Ishikawa (cell line): ENCODE measurements around the gene NGB.

ENCODE experiments used
- CEBPB ChIP-seq: IDR thresholded peaks from 2 replicates; pipeline ENCODE4 v1.6.1; 2012
- CREB1 ChIP-seq: IDR thresholded peaks from 2 replicates; pipeline ENCODE4 v1.6.1; 2012; ENCODE audit warnings: low read depth
- EGR1 ChIP-seq: IDR thresholded peaks from 2 replicates; pipeline ENCODE4 v1.6.1; 2012
- EP300 ChIP-seq: IDR thresholded peaks from 2 replicates; pipeline ENCODE4 v1.6.1; 2012; ENCODE audit warnings: borderline replicate concordance
- FOXM1 ChIP-seq: IDR thresholded peaks from 2 replicates; pipeline ENCODE4 v1.6.1; 2012; ENCODE audit warnings: low read depth, borderline replicate concordance
- MAX ChIP-seq: IDR thresholded peaks from 2 replicates; pipeline ENCODE4 v1.6.1; 2012
- NFIC ChIP-seq: IDR thresholded peaks from 2 replicates; pipeline ENCODE4 v1.6.1; 2012
- RAD21 ChIP-seq: IDR thresholded peaks from 2 replicates; pipeline ENCODE4 v1.6.1; 2012; ENCODE audit warnings: low read depth
- TAF1 ChIP-seq: IDR thresholded peaks from 2 replicates; pipeline ENCODE4 v1.6.1; 2012; ENCODE audit warnings: low read depth, mild to moderate bottlenecking
- TCF12 ChIP-seq: IDR thresholded peaks from 2 replicates; pipeline ENCODE4 v1.6.1; 2012; ENCODE audit warnings: low read depth
- TEAD4 ChIP-seq: IDR thresholded peaks from 2 replicates; pipeline ENCODE4 v1.6.1; 2012
- YY1 ChIP-seq: IDR thresholded peaks from 2 replicates; pipeline ENCODE4 v1.6.1; 2012; ENCODE audit warnings: low read depth
- ZBTB7A ChIP-seq: IDR thresholded peaks from 2 replicates; pipeline ENCODE4 v1.6.1; 2012; ENCODE audit warnings: low read depth
- TF ChIP-seq, protein P1 (sequence below): IDR thresholded peaks from 2 replicates; pipeline ENCODE4 v1.6.1; 2012; ENCODE audit warnings: low read depth, mild to moderate bottlenecking
- TF ChIP-seq, protein P2 (sequence below): IDR thresholded peaks from 2 replicates; pipeline ENCODE4 v1.6.1; 2012

The NGB gene

DNA sequence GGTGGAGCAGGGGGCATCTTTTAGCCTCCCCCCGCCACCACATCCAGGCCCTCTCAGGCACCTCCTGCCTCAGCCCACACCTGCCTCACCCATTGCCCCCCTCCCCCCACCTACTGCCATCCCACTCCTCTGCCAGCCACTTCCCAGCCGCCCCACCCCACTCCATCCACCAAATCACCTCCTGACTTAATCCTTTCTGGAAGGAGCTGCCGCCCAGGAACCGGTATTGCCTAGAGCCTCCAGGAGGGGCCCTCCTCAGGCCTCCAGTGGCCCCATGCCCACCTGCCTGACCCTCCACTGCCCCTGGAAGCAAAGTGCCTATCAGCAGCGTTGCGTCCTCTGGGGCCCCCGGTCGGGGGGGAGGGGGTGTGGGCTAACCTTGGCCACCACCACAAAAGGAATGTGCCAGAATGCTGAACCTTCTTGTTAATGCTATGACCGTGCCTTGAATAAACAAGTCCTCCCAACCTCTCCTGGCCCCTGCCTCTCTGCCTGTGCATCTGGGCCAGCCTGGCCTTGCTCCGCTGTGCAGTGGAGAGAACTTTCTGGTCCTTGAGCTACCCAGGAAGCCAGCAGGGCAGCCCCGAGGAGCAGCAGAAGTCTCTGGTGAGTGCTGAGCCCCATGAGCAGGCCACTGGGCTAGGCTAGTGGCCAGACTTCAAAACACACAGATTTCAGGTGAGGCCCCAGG lies 11.8 kb downstream of the NGB start:
- TF ChIP-seq NFIC (no peak), EGR1 (no peak), RAD21 (no peak), CEBPB (no peak), TCF12 (no peak), CREB1 (no peak), TAF1 (no peak), EP300 (no peak), FOXM1 (no peak), TEAD4 (no peak), ZBTB7A (no peak), MAX (no peak), YY1 (no peak)
- TF ChIP-seq, protein P1, sequence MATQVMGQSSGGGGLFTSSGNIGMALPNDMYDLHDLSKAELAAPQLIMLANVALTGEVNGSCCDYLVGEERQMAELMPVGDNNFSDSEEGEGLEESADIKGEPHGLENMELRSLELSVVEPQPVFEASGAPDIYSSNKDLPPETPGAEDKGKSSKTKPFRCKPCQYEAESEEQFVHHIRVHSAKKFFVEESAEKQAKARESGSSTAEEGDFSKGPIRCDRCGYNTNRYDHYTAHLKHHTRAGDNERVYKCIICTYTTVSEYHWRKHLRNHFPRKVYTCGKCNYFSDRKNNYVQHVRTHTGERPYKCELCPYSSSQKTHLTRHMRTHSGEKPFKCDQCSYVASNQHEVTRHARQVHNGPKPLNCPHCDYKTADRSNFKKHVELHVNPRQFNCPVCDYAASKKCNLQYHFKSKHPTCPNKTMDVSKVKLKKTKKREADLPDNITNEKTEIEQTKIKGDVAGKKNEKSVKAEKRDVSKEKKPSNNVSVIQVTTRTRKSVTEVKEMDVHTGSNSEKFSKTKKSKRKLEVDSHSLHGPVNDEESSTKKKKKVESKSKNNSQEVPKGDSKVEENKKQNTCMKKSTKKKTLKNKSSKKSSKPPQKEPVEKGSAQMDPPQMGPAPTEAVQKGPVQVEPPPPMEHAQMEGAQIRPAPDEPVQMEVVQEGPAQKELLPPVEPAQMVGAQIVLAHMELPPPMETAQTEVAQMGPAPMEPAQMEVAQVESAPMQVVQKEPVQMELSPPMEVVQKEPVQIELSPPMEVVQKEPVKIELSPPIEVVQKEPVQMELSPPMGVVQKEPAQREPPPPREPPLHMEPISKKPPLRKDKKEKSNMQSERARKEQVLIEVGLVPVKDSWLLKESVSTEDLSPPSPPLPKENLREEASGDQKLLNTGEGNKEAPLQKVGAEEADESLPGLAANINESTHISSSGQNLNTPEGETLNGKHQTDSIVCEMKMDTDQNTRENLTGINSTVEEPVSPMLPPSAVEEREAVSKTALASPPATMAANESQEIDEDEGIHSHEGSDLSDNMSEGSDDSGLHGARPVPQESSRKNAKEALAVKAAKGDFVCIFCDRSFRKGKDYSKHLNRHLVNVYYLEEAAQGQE = no peak

GRCh38 chr14:77258566-77258965 lies 12.4 kb downstream of the NGB start:
- no peak for TF ChIP-seq EP300
- no peak for TF ChIP-seq FOXM1
- no peak for TF ChIP-seq EGR1
- TF ChIP-seq CREB1 = no peak
- TF ChIP-seq NFIC = no peak
- no peak for TF ChIP-seq TCF12

- TF ChIP-seq EP300 = no peak
- no peak for TF ChIP-seq FOXM1
- no peak for TF ChIP-seq CEBPB
- TF ChIP-seq NFIC = no peak
- TF ChIP-seq, protein P2, sequence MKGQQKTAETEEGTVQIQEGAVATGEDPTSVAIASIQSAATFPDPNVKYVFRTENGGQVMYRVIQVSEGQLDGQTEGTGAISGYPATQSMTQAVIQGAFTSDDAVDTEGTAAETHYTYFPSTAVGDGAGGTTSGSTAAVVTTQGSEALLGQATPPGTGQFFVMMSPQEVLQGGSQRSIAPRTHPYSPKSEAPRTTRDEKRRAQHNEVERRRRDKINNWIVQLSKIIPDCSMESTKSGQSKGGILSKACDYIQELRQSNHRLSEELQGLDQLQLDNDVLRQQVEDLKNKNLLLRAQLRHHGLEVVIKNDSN = no peak
- TF ChIP-seq RAD21 = no peak
- TF ChIP-seq, protein P1 = no peak
- TF ChIP-seq MAX = no peak
- TF ChIP-seq TCF12 = no peak
- TF ChIP-seq ZBTB7A = no peak
- no peak for TF ChIP-seq TEAD4
- no peak for TF ChIP-seq TAF1
- TF ChIP-seq CREB1 = no peak
- TF ChIP-seq EGR1 = no peak
- TF ChIP-seq YY1 = no peak
Observed at GRCh38 chr14:77257700-77258099, 13.3 kb downstream of the NGB start.

DNA sequence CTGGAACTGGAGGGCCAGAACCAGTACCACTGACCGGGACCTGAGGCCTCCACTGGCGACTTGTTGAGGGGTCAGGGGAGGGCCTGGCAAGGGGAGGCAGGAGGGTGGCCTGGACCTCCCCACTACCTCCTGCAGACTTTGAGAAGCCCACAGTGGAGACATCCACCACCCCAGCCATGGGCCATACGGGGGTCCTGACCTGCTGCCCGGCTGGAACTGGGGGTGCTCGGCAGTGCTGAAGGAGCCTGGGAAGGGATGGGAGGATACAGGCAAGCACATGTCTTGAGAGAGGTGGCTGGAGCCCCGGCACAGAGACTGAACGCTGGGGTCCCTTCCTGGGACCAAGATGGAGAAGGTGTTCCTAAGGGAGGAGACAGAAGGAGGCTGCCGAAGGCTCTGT lies 14.3 kb downstream of the NGB start:
- TF ChIP-seq CEBPB (no peak), EP300 (no peak), FOXM1 (no peak), TEAD4 (no peak), TCF12 (no peak), CREB1 (no peak), EGR1 (no peak), MAX (no peak), TAF1 (no peak)
- TF ChIP-seq, protein P2 = no peak
- TF ChIP-seq, protein P1 = no peak
